ENCODE measurements around the gene CFAP53.

DNA sequence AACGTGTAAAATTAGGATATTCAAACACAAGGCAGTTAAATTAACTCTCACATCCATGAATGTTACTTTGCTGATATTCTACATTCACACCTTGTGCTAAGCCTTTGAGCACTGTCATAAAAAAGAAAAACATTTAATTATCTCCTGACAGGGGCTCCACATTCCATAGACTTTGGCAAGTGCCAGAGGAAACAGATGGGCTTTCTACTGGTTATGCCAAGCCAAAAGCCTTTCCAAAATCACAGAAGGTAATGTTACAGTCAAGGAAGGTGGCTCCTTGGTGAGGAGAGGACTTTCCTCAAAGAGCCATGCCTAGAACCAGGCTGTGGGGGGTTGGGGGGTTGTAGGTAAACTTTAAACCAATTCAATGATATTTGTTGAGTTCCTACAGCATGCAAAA, 83.8 kb downstream of the CFAP53 start:
- TF ChIP-seq, protein P1, sequence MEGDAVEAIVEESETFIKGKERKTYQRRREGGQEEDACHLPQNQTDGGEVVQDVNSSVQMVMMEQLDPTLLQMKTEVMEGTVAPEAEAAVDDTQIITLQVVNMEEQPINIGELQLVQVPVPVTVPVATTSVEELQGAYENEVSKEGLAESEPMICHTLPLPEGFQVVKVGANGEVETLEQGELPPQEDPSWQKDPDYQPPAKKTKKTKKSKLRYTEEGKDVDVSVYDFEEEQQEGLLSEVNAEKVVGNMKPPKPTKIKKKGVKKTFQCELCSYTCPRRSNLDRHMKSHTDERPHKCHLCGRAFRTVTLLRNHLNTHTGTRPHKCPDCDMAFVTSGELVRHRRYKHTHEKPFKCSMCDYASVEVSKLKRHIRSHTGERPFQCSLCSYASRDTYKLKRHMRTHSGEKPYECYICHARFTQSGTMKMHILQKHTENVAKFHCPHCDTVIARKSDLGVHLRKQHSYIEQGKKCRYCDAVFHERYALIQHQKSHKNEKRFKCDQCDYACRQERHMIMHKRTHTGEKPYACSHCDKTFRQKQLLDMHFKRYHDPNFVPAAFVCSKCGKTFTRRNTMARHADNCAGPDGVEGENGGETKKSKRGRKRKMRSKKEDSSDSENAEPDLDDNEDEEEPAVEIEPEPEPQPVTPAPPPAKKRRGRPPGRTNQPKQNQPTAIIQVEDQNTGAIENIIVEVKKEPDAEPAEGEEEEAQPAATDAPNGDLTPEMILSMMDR (IDR thresholded peaks at IDR 0.05; ENCODE audit: insufficient read depth, low read length): no peak
- no peak for TF ChIP-seq POLR2AphosphoS5 (IDR thresholded peaks at IDR 0.05; ENCODE audit: low read depth)
